Fibroblast of villous mesenchyme (primary cell): ENCODE measurements around the gene ZNF683. TPM values are rescaled to one million over a fixed set of nuclear protein-coding genes. Genes with fewer than 3 reads are reported as not detected.
"Not testable (repeated sequence)": the region's sequence is repeated elsewhere in the genome, so short reads cannot be mapped to it uniquely, and the experiment has no call there.

Experiments
- DNase-seq: peaks from one replicate; pipeline ENCODE4 v3.0.0-alpha.2; 2010; ENCODE audit warnings: low read depth
- H3K4me3 ChIP-seq: 2 replicates; pipeline ENCODE4 v1.5.1; 2011; ENCODE audit warnings: low read depth, mild to moderate bottlenecking, low read length
- CTCF ChIP-seq: IDR thresholded peaks from 2 replicates; pipeline ENCODE4 v1.5.1; 2012; ENCODE audit warnings: low read depth, mild to moderate bottlenecking, low read length; ENCODE audit not compliant: insufficient read depth
- total RNA-seq: library from RNA; depleted of rRNA; stranded (reverse); fragments of >200 nt; gene quantifications from 2 replicates; pipeline ENCODE4 v1.2.3, GENCODE V29; 2012

The ZNF683 gene
- total RNA-seq, 1 donor, result not detected

GRCh38 chr1:26387447-26387846 is 14.9 kb upstream of the ZNF683 start:
- TF ChIP-seq CTCF, result no peak
- DNase-seq, result peak; percentile 73
- H3K4me3 ChIP-seq, result no peak overlapping the region

DNA sequence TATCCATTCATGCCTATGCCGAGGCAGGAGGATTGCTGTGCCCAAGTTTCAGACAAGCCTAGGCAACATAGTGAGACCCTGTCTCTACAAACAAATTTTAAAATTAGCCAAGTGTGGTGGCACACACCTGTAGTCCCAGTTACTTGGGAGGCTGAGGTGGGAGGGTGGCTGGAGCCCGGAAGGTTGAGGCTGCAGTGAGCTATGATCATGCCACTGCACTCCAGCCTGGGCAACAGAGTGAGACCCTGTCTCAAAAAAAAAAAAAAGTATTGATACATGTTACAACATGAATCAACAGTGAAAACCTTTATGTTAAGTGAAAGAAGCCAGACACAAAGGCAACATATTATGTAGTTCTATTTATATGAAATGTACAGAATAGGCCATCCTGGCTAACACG is 12.5 kb upstream of the ZNF683 start:
- not testable (repeated sequence) for DNase-seq, H3K4me3 ChIP-seq

DNA sequence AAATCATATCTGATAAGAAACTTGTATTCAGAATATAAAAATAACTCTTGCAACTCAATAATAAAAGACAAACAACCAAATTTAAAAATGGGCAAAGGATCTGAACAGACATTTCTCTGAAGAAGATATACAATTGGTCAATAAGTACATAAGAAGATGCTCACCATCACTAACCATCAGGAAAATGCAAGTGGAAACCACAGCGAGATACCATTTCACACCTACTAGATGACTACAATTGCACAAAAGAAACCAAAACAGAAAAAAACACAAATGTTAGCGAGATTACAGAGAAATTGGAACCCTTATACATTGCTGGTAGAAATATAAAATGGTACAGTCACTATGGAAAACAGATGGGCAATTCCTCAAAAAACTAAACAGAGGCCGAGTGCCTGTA is 11.5 kb upstream of the ZNF683 start:
- TF ChIP-seq CTCF, result no peak
- no peak for DNase-seq
- H3K4me3 ChIP-seq, result no peak overlapping the region

GRCh38 chr1:26378879-26379251 is 6.3 kb upstream of the ZNF683 start:
- H3K4me3 ChIP-seq, result no peak overlapping the region
- TF ChIP-seq CTCF, result no peak
- DNase-seq, result no peak

- peak overlapping the region; percentile 34 for H3K4me3 ChIP-seq
- no peak for TF ChIP-seq CTCF
- peak; percentile 98 for DNase-seq
Observed at GRCh38 chr1:26378088-26378878, 5.7 kb upstream of the ZNF683 start.

DNA sequence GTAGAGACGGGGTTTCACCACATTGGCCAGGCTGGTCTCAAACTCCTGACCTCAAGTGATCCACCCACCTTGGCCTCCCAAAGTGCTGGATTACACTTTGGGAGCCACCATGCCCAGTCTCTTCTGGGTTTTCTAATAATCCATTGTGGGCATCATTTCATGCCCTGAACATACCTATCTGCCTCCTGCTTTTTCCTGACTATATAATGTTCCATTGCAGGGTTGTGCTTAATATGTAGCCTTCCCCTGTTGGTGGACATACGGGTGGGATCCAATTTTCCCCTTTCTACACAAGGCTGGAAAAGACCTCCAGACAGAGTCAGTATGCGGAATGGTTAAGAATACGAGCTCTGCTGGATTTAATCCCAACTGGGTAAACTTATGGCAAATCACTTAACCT is 3.5 kb upstream of the ZNF683 start:
- no peak for TF ChIP-seq CTCF
- no peak for DNase-seq
- no peak overlapping the region for H3K4me3 ChIP-seq

GRCh38 chr1:26375081-26375480 is 2.5 kb upstream of the ZNF683 start:
- DNase-seq, result no peak
- H3K4me3 ChIP-seq, result no peak overlapping the region
- TF ChIP-seq CTCF, result no peak

GRCh38 chr1:26374361-26374760 is 1.8 kb upstream of the ZNF683 start:
- H3K4me3 ChIP-seq, DNase-seq: not testable (repeated sequence)
